Body of pancreas (tissue), 4 donors: Measurements from ENCODE around the gene DDIT4. TPM values are rescaled to one million over a fixed set of nuclear protein-coding genes. Genes with fewer than 3 reads are reported as not detected.

ENCODE experiments used
- ATAC-seq: fragments of 150-250 bp; one replicate; pipeline ENCODE4 v1.9.1; 2016
- DNase-seq, 4 donors: peaks; one replicate each; pipeline ENCODE4 v3.0.0-alpha.2; 2019
- H3K27ac ChIP-seq, 4 donors: fragments of 200-600 bp; sonication (generic); 1 replicate in 3 of 4; 2 replicates in 1 of 4; pipeline versions ENCODE4 v1.5.1 to v1.6.1; 2016 to 2019; ENCODE audit warnings: mild to moderate bottlenecking in 1 of 4, mixed read lengths in 1 of 4, moderate library complexity in 1 of 4
- H3K27me3 ChIP-seq, 2 donors: fragments of 200-600 bp; sonication (generic); one replicate each; pipeline ENCODE4 v1.6.0; 2016; ENCODE audit warnings: mild to moderate bottlenecking in 1 of 2
- H3K36me3 ChIP-seq, 2 donors: fragments of 200-600 bp; sonication (generic); replicated peaks in 1 of 2; 2 replicates each; pipeline ENCODE4 v1.5.1; 2016; ENCODE audit warnings: low read depth in 2 of 2; ENCODE audit not compliant: insufficient read depth in 1 of 2
- H3K4me1 ChIP-seq: fragments of 200-600 bp; sonication (generic); one replicate; pipeline ENCODE4 v1.6.0; 2016
- H3K4me3 ChIP-seq, 2 donors: fragments of 200-600 bp; sonication (generic); 1 replicate in 1 of 2; 2 replicates in 1 of 2; pipeline ENCODE4 v1.5.1; 2016 to 2019
- H3K9me3 ChIP-seq, 3 donors: fragments of 200-600 bp; sonication (generic); 1 replicate in 2 of 3; 2 replicates in 1 of 3; pipeline ENCODE4 v1.5.1; 2016
- CTCF ChIP-seq, 7 experiments: fragments of 450-650 bp in 4 of 7; fragments of 200-600 bp in 3 of 7; sonication (generic) in 3 of 7; IDR thresholded peaks; one replicate each; pipeline ENCODE4 v1.5.1; 2016 to 2019; ENCODE audit warnings: antibody characterized with exemption in 7 of 7
- POLR2A ChIP-seq, 3 donors: fragments of 450-650 bp; IDR thresholded peaks; one replicate each; pipeline ENCODE4 v1.6.1; 2016; ENCODE audit warnings: antibody characterized with exemption in 3 of 3, mild to moderate bottlenecking in 2 of 3
- WGBS, 2 donors: methylation state at CpG; one replicate each; pipeline ENCODE4 v1.1.5; 2017; 5-methylcytosine and 5-hydroxymethylcytosine counted together
- intact Hi-C: fragments of 100-400 bp; cut with DNase I; formaldehyde crosslinking; loops from one replicate; pipeline ENCODE4 v1.15.1; 2023
- total RNA-seq, 2 donors: library from RNA; depleted of rRNA; stranded (reverse); fragments of >200 nt; gene quantifications; one replicate each; pipeline ENCODE4 v1.1.0, GENCODE V29; 2016

The DDIT4 gene
- total RNA-seq, 2 donors from 2014 or later = 238 to 269 TPM

GRCh38 chr10:72316748-72317435, 43.2 kb downstream of the DDIT4 start:
- intact Hi-C loops = no loop called here
- Histone ChIP-seq H3K4me3 (no peak overlapping the region), H3K27ac (peak overlapping the region; percentile 78 to 94 (median 86)), H3K36me3 (no peaks in the 10 kb centered on the region), H3K4me1 (peaks cover 70% of the 10 kb centered on the region), H3K27me3 (no peaks in the 10 kb centered on the region), H3K9me3 (no peaks in the 10 kb centered on the region)
- TF ChIP-seq CTCF (IDR thresholded peaks at IDR 0.05) = no peak
- DNase-seq (peak; percentile 67 to 82 (median 78)), ATAC-seq (no peak)
- 56 to 76% methylated on average over 7 to 12 of the region's 12 CpGs for WGBS, 2 donors

GRCh38 chr10:72318418-72319262, 44.9 kb downstream of the DDIT4 start:
- intact Hi-C loops = no loop called here
- H3K36me3 ChIP-seq = no peaks in the 10 kb centered on the region
- 63 to 67% methylated on average over 10 of the region's 10 CpGs for WGBS, 2 donors
- H3K4me1 ChIP-seq = peaks cover 73% of the 10 kb centered on the region
- no peak for ATAC-seq
- no peaks in the 10 kb centered on the region for H3K9me3 ChIP-seq
- no peak for DNase-seq
- no peak overlapping the region for H3K4me3 ChIP-seq
- H3K27me3 ChIP-seq = no peaks in the 10 kb centered on the region
- peak overlapping the region; percentile 84 to 90 (median 88) for H3K27ac ChIP-seq
- TF ChIP-seq CTCF (IDR thresholded peaks at IDR 0.05) (no peak), POLR2A (IDR thresholded peaks at IDR 0.05) (no peak)

- DNase-seq (peak; percentile 87 to 94 (median 92)), ATAC-seq (peak; percentile 77)
- 4 to 16% methylated on average over 7 to 39 of the region's 60 CpGs for WGBS, 2 donors
- no peaks in the 10 kb centered on the region for H3K9me3 ChIP-seq
- H3K27me3 ChIP-seq = no peaks in the 10 kb centered on the region
- peak in 2 of 7 experiments; percentile 6 to 14 for TF ChIP-seq CTCF (IDR thresholded peaks at IDR 0.05)
- peak in 2 of 3 donors; percentile 35 to 49 for TF ChIP-seq POLR2A (IDR thresholded peaks at IDR 0.05)
- peak overlapping the region; percentile 84 to 90 (median 88) for H3K27ac ChIP-seq
- H3K4me1 ChIP-seq = peaks cover 70% of the 10 kb centered on the region
- H3K36me3 ChIP-seq = no peaks in the 10 kb centered on the region
- no peak overlapping the region for H3K4me3 ChIP-seq
- intact Hi-C loops = no loop called here
Measured at GRCh38 chr10:72319416-72320254, 45.9 kb downstream of the DDIT4 start.

- H3K4me3 ChIP-seq = no peak overlapping the region
- H3K27ac ChIP-seq = peak overlapping the region; percentile 84 to 90 (median 88)
- no peaks in the 10 kb centered on the region for H3K9me3 ChIP-seq
- ATAC-seq (peak; percentile 51), DNase-seq (peak; percentile 65 to 85 (median 80))
- no peaks in the 10 kb centered on the region for H3K36me3 ChIP-seq
- no peaks in the 10 kb centered on the region for H3K27me3 ChIP-seq
- H3K4me1 ChIP-seq = peaks cover 70% of the 10 kb centered on the region
- intact Hi-C loops = no loop called here
- TF ChIP-seq CTCF (IDR thresholded peaks at IDR 0.05) = no peak
- TF ChIP-seq POLR2A (IDR thresholded peaks at IDR 0.05) = peak in 2 of 3 donors; percentile 35 to 37
- 41 to 45% methylated on average over 5 to 11 of the region's 12 CpGs for WGBS, 2 donors
Measured at GRCh38 chr10:72320676-72321247, 47.0 kb downstream of the DDIT4 start.
